OCI-LY1 (cell line): ENCODE results near the gene SUSD1.

Experiments
- H2AFZ ChIP-seq: fragments of 200-600 bp; sonication (generic), shearing (Covaris generic); 2 replicates; pipeline ENCODE4 v1.6.0; 2014; ENCODE audit warnings: antibody characterized with exemption, mild to moderate bottlenecking, low read length
- H3F3A ChIP-seq: fragments of 200-600 bp; sonication (generic), shearing (Covaris generic); 2 replicates; pipeline ENCODE4 v1.6.0; 2014; ENCODE audit warnings: mild to moderate bottlenecking, antibody characterized with exemption, low read length, moderate library complexity; ENCODE audit not compliant: insufficient read depth
- H3K27ac ChIP-seq: fragments of 200-600 bp; sonication (generic); 2 replicates; pipeline ENCODE4 v1.5.1; 2014; ENCODE audit warnings: low read length, mixed run types, mild to moderate bottlenecking, low read depth; ENCODE audit not compliant: poor library complexity, severe bottlenecking
- H3K27me3 ChIP-seq: fragments of 200-600 bp; sonication (generic); 2 replicates; pipeline ENCODE4 v1.6.0; 2014; ENCODE audit warnings: antibody characterized with exemption, mild to moderate bottlenecking, low read length, moderate library complexity; ENCODE audit not compliant: insufficient read depth
- H3K36me3 ChIP-seq: fragments of 200-600 bp; sonication (generic); 2 replicates; pipeline ENCODE4 v1.6.1; 2014; ENCODE audit warnings: mild to moderate bottlenecking, antibody characterized with exemption, low read length, moderate library complexity, mixed read lengths; ENCODE audit not compliant: insufficient read depth
- H3K4me1 ChIP-seq: fragments of 200-600 bp; sonication (generic); 2 replicates; pipeline ENCODE4 v1.5.1; 2014; ENCODE audit warnings: mild to moderate bottlenecking, low read length, moderate library complexity; ENCODE audit not compliant: insufficient read depth, severe bottlenecking
- H3K4me2 ChIP-seq: fragments of 200-600 bp; sonication (generic), shearing (Covaris generic); 2 replicates; pipeline ENCODE4 v1.6.1; 2014; ENCODE audit warnings: low read length
- H3K4me3 ChIP-seq: fragments of 200-600 bp; sonication (generic); 2 replicates; pipeline ENCODE4 v1.5.1; 2014; ENCODE audit warnings: low read length, low read depth, mild to moderate bottlenecking, mixed read lengths; ENCODE audit not compliant: poor library complexity, severe bottlenecking
- H3K79me2 ChIP-seq: fragments of 200-600 bp; shearing (Covaris generic); 2 replicates; pipeline ENCODE4 v1.6.1; 2016; ENCODE audit warnings: mixed run types, low read length, mixed read lengths; ENCODE audit not compliant: insufficient read depth
- H3K9ac ChIP-seq: fragments of 200-600 bp; sonication (generic), shearing (Covaris generic); 2 replicates; pipeline ENCODE4 v1.6.1; 2014; ENCODE audit warnings: mild to moderate bottlenecking, low read length, mixed read lengths
- H3K9me2 ChIP-seq: fragments of 200-600 bp; sonication (generic), shearing (Covaris generic); 2 replicates; pipeline ENCODE4 v1.6.1; 2014; ENCODE audit warnings: low read depth, mild to moderate bottlenecking, low read length, mixed read lengths
- H3K9me3 ChIP-seq: fragments of 200-600 bp; shearing (Covaris generic); 2 replicates; pipeline ENCODE4 v1.6.1; 2014; ENCODE audit warnings: low read length, mixed read lengths
- H4K20me1 ChIP-seq: fragments of 200-600 bp; sonication (generic), shearing (Covaris generic); 2 replicates; pipeline ENCODE4 v1.6.0; 2016; ENCODE audit warnings: mild to moderate bottlenecking, low read length; ENCODE audit not compliant: insufficient read depth
- CTCF ChIP-seq: fragments of 200-600 bp; sonication (generic), shearing (Covaris generic); IDR thresholded peaks from 2 replicates; pipeline ENCODE4 v1.5.1; 2017; ENCODE audit warnings: mild to moderate bottlenecking, antibody characterized with exemption, low read length, moderate library complexity, mixed read lengths
- EZH2 ChIP-seq: fragments of 200-600 bp; sonication (generic), shearing (Covaris generic); IDR thresholded peaks from 2 replicates; pipeline ENCODE4 v1.8.0; 2017; ENCODE audit warnings: borderline replicate concordance, mixed run types, mild to moderate bottlenecking, antibody characterized with exemption, low read length, moderate library complexity, mixed read lengths

The SUSD1 gene

DNA sequence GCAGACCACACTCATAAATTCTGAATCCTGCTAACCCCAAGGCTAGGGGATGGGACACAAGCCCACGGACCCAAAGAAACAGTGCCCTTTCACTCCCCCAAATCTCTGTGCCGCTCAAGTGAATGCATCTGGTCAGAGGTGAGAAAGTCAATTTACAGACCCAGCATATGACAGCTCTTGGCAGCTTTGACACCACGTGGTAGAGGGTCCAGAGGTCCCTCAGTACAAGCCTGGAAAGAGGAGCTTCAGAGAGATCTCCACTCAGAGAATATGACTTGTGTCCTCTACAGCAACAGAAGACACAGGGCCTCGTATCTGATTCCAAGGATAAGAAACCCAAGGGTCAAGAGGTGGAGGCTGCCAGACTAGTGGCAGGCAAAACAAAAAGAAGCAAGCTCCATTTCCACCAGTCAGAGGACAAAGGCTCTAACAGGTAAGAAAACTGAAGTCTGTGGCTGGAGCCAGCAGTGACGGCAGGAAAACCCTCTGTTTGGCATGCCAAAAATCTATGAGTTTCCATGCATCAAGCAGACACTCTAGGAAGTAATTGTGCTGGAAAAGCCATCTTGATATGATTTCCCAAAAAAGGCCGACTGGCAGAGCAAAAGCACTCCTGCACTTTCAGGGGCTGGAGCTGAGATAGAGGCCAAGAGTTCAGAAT is 139.8 kb downstream of the SUSD1 start:
- Histone ChIP-seq H3F3A (no peaks in the 10 kb centered on the region), H3K4me2 (no peak overlapping the region), H3K4me3 (no peak overlapping the region), H3K79me2 (no peaks in the 10 kb centered on the region), H3K9me2 (no peaks in the 10 kb centered on the region), H3K9me3 (no peaks in the 10 kb centered on the region), H3K27ac (peak overlapping the region; percentile 45), H3K4me1 (peaks cover 74% of the 10 kb centered on the region), H3K36me3 (0 out of 2 replicates have a peak, but pooled peaks cover 4% of the 10 kb centered on the region), H3K27me3 (no peaks in the 10 kb centered on the region), H3K9ac (no peak overlapping the region), H2AFZ (no peak overlapping the region), H4K20me1 (no peaks in the 10 kb centered on the region)
- TF ChIP-seq EZH2 (no peak), CTCF (no peak)

GRCh38 chr9:112034216-112034611 is 140.9 kb downstream of the SUSD1 start:
- peaks cover 84% of the 10 kb centered on the region for H3K4me1 ChIP-seq
- TF ChIP-seq CTCF (no peak), EZH2 (no peak)
- no peaks in the 10 kb centered on the region for H3F3A ChIP-seq
- H3K9me2 ChIP-seq = no peaks in the 10 kb centered on the region
- peak overlapping the region; percentile 2 for H3K27ac ChIP-seq
- H2AFZ ChIP-seq = no peak overlapping the region
- no peak overlapping the region for H3K4me3 ChIP-seq
- no peaks in the 10 kb centered on the region for H4K20me1 ChIP-seq
- no peak overlapping the region for H3K4me2 ChIP-seq
- 0 out of 2 replicates have a peak, but pooled peaks cover 4% of the 10 kb centered on the region for H3K36me3 ChIP-seq
- no peak overlapping the region for H3K9ac ChIP-seq
- no peaks in the 10 kb centered on the region for H3K27me3 ChIP-seq
- no peaks in the 10 kb centered on the region for H3K9me3 ChIP-seq
- H3K79me2 ChIP-seq = no peaks in the 10 kb centered on the region

GRCh38 chr9:112033237-112034215 is 141.6 kb downstream of the SUSD1 start:
- no peak overlapping the region for H3K4me2 ChIP-seq
- H4K20me1 ChIP-seq = no peaks in the 10 kb centered on the region
- no peaks in the 10 kb centered on the region for H3K79me2 ChIP-seq
- 0 out of 2 replicates have a peak, but pooled peaks cover 4% of the 10 kb centered on the region for H3K36me3 ChIP-seq
- H2AFZ ChIP-seq = no peak overlapping the region
- no peaks in the 10 kb centered on the region for H3F3A ChIP-seq
- peaks cover 90% of the 10 kb centered on the region for H3K4me1 ChIP-seq
- no peak overlapping the region for H3K9ac ChIP-seq
- H3K4me3 ChIP-seq = no peak overlapping the region
- no peaks in the 10 kb centered on the region for H3K27me3 ChIP-seq
- no peaks in the 10 kb centered on the region for H3K9me2 ChIP-seq
- H3K9me3 ChIP-seq = no peaks in the 10 kb centered on the region
- peak overlapping the region; percentile 2 for H3K27ac ChIP-seq
- TF ChIP-seq EZH2 (no peak), CTCF (no peak)
